Lower leg skin (tissue), 4 donors: Measurements from ENCODE around the gene CNTN4. TPM values are rescaled to one million over a fixed set of nuclear protein-coding genes. Genes with fewer than 3 reads are reported as not detected.
"Not testable (repeated sequence)": the region's sequence is repeated elsewhere in the genome, so short reads cannot be mapped to it uniquely, and the experiment has no call there.

Experiments
- DNase-seq, 2 donors: peaks; one replicate each; pipeline ENCODE4 v3.0.0-alpha.2; 2019; ENCODE audit warnings: low spot score in 2 of 2
- H3K4me3 ChIP-seq: fragments of 200-600 bp; sonication (generic); 2 replicates; pipeline ENCODE4 v1.5.1; 2017; ENCODE audit warnings: mild to moderate bottlenecking, low read depth; ENCODE audit not compliant: poor library complexity, severe bottlenecking
- POLR2A ChIP-seq, 2 donors: fragments of 450-650 bp; IDR thresholded peaks; one replicate each; pipeline ENCODE4 v1.6.1; 2016 to 2017; ENCODE audit warnings: antibody characterized with exemption in 2 of 2, mild to moderate bottlenecking in 1 of 2, moderate library complexity in 1 of 2
- WGBS, 2 donors: methylation state at CpG; one replicate each; pipeline ENCODE4 v1.1.5; 2018; 5-methylcytosine and 5-hydroxymethylcytosine counted together
- intact Hi-C: fragments of 100-400 bp; cut with DNase I; formaldehyde crosslinking; loops from one replicate; pipeline ENCODE4 v1.15.0; 2023; ENCODE audit warnings: low total_unique reads
- total RNA-seq, 4 donors: library from RNA; depleted of rRNA; stranded (reverse); fragments of >200 nt; gene quantifications; one replicate each; pipeline ENCODE4 v1.1.0, GENCODE V29; 2016
- TF ChIP-seq, protein P1 (sequence below), 3 donors: fragments of 450-650 bp; IDR thresholded peaks; one replicate each; pipeline ENCODE4 v1.5.1; 2016; ENCODE audit warnings: antibody characterized with exemption in 3 of 3, mild to moderate bottlenecking in 3 of 3, moderate library complexity in 2 of 3

The CNTN4 gene
- total RNA-seq, 4 donors from 2014 or later, result 1.8 to 6.1 (median 2.6) TPM

DNA sequence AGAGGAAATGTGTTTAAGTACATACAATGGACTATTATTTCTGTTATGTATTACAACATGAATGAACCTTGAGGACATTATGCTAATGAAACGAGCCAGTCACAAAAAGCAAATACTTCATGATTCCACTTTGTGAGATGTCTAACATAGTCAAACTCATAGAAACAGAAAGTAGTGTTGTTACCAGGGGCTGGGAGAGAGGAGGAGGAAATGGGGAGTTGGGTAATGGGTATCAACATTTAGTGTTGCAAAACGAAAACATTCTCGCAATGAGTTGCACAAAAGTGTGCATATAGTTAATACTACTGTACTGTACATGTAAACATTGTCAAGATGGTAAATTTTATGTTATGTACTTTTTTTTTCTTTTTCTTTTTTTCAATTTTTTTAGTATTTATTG lies 817.2 kb downstream of the CNTN4 start:
- no peak for DNase-seq
- TF ChIP-seq POLR2A (IDR thresholded peaks at IDR 0.05), result no peak
- TF ChIP-seq, protein P1, sequence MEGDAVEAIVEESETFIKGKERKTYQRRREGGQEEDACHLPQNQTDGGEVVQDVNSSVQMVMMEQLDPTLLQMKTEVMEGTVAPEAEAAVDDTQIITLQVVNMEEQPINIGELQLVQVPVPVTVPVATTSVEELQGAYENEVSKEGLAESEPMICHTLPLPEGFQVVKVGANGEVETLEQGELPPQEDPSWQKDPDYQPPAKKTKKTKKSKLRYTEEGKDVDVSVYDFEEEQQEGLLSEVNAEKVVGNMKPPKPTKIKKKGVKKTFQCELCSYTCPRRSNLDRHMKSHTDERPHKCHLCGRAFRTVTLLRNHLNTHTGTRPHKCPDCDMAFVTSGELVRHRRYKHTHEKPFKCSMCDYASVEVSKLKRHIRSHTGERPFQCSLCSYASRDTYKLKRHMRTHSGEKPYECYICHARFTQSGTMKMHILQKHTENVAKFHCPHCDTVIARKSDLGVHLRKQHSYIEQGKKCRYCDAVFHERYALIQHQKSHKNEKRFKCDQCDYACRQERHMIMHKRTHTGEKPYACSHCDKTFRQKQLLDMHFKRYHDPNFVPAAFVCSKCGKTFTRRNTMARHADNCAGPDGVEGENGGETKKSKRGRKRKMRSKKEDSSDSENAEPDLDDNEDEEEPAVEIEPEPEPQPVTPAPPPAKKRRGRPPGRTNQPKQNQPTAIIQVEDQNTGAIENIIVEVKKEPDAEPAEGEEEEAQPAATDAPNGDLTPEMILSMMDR (IDR thresholded peaks at IDR 0.05), result no peak
- no peak overlapping the region for H3K4me3 ChIP-seq
- intact Hi-C loops, result no loop called here
- WGBS, 2 donors, result 82 to 83% methylated on average over 3 of the region's 3 CpGs

DNA sequence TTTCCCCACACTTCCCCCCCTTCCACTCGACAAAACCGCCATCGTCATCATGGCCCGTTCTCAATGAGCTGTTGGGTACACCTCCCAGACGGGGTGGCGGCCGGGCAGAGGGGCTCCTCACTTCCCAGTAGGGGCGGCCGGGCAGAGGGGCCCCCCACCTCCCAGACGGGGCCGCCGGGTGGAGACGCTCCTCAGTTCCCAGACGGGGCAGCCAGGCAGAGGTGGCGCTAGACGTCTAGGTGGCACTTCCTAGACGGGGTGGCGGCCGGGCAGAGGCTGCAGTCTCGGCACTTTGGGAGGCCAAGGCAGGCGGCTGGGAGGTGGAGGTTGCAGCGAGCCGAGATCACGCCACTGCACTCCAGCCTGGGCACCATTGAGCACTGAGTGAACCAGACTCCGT lies 818.0 kb downstream of the CNTN4 start:
- H3K4me3 ChIP-seq, DNase-seq, intact Hi-C loops: not testable (repeated sequence)
- 96 to 99% methylated on average over 17 to 18 of the region's 25 CpGs for WGBS, 2 donors

DNA sequence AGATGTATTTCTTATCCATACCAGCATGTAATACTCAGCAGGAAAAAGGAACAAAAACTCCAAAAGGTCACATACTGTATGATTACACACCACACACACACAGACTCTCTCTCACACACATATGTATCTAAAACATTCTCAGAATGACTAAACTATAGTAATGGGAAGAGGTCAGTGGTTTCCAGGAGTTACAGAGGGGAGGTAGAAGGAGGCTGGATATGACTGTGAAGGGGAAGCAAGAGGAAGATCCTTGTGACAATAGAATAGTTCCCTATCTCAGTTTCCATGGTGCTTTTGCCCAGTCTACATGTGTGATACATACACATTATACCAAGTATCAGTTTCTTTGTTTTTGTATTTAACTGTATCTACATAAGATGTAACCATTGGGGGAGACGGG lies 821.4 kb downstream of the CNTN4 start:
- TF ChIP-seq, protein P1 (IDR thresholded peaks at IDR 0.05), result no peak
- no peak for TF ChIP-seq POLR2A (IDR thresholded peaks at IDR 0.05)
- 95 to 98% methylated on average over 1 of the region's 1 CpG for WGBS, 2 donors
- H3K4me3 ChIP-seq, result no peak overlapping the region
- DNase-seq, result no peak
- intact Hi-C loops, result no loop called here

- H3K4me3 ChIP-seq, result no peak overlapping the region
- WGBS, 2 donors, result 32 to 52% methylated on average over 1 of the region's 1 CpG
- intact Hi-C loops, result no loop called here
- no peak for TF ChIP-seq POLR2A (IDR thresholded peaks at IDR 0.05)
- TF ChIP-seq, protein P1 (IDR thresholded peaks at IDR 0.05), result no peak
- no peak for DNase-seq
These were observed 822.8 kb downstream of the CNTN4 start for GRCh38 chr3:2921452-2921851.

- intact Hi-C loops, result no loop called here
- H3K4me3 ChIP-seq, result no peak overlapping the region
- TF ChIP-seq, protein P1 (IDR thresholded peaks at IDR 0.05), result no peak
- no peak for TF ChIP-seq POLR2A (IDR thresholded peaks at IDR 0.05)
- no peak for DNase-seq
- WGBS, 2 donors, result 78 to 85% methylated on average over 1 of the region's 1 CpG
These were observed 823.2 kb downstream of the CNTN4 start for GRCh38 chr3:2921903-2922302.

DNA sequence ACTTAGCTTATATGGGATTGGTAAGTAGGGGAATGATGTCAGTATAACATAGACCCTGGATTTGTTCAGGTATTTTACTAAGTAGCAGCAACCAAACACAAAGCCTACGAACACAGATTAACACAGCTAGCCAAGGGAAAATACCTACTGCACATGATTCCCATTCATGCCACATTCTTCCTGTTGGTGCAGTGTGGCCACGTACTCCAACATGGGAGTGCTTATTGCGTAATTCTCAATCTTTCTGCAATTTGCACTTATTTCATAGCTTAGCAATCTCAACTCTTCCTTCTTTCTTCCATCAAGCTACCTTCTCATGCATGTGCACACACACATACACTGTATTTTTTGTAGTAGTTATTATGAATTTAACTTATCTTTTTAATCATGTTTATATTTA lies 824.7 kb downstream of the CNTN4 start:
- intact Hi-C loops, result no loop called here
- H3K4me3 ChIP-seq, result no peak overlapping the region
- no peak for DNase-seq
- TF ChIP-seq POLR2A (IDR thresholded peaks at IDR 0.05), result no peak
- TF ChIP-seq, protein P1 (IDR thresholded peaks at IDR 0.05), result no peak
- 43 to 44% methylated on average over 3 of the region's 3 CpGs for WGBS, 2 donors
